CD4-positive, alpha-beta T cell treated with Interleukin-6 for 4 hours (primary cell): Measurements from ENCODE around the gene CCDC102B.
"Not testable (repeated sequence)": the region's sequence is repeated elsewhere in the genome, so short reads cannot be mapped to it uniquely, and the experiment has no call there.

ENCODE experiments used
- DNase-seq: peaks from one replicate; pipeline ENCODE4 v3.0.0-alpha.2; 2020; ENCODE audit warnings: mixed read lengths

The CCDC102B gene

GRCh38 chr18:68797871-68798270 is at the start of gene CCDC102B:
Gene CCDC102B, plus strand, starts transcription at chr18:68798080. Its CDS starts 38,684 bp downstream, at chr18:68836764.
- no peak for DNase-seq

- DNase-seq: no peak
Observed at GRCh38 chr18:68757126-68757525, 40.8 kb upstream of the CCDC102B start.

GRCh38 chr18:68759308-68759707 is 38.6 kb upstream of the CCDC102B start:
- no peak for DNase-seq

GRCh38 chr18:68763083-68763482 is 34.8 kb upstream of the CCDC102B start:
- DNase-seq: no peak

- DNase-seq: no peak
Observed at GRCh38 chr18:68764016-68764415, 33.9 kb upstream of the CCDC102B start.

GRCh38 chr18:68766433-68766832 is 31.4 kb upstream of the CCDC102B start:
- DNase-seq: no peak

GRCh38 chr18:68769461-68769860 is 28.4 kb upstream of the CCDC102B start:
- DNase-seq: no peak

- DNase-seq: no peak
Observed at GRCh38 chr18:68772268-68772667, 25.6 kb upstream of the CCDC102B start.

- no peak for DNase-seq
Observed at GRCh38 chr18:68778280-68778886, 19.5 kb upstream of the CCDC102B start.

GRCh38 chr18:68779169-68779568 is 18.7 kb upstream of the CCDC102B start:
- no peak for DNase-seq

- no peak for DNase-seq
Observed at GRCh38 chr18:68780802-68781635, 16.9 kb upstream of the CCDC102B start.

- no peak for DNase-seq
Observed at GRCh38 chr18:68783506-68783905, 14.4 kb upstream of the CCDC102B start.

- DNase-seq: no peak
Observed at GRCh38 chr18:68784071-68784470, 13.8 kb upstream of the CCDC102B start.

GRCh38 chr18:68790290-68790689 is 7.6 kb upstream of the CCDC102B start:
- not testable (repeated sequence) for DNase-seq

- DNase-seq: no peak
Observed at GRCh38 chr18:68791801-68792200, 6.1 kb upstream of the CCDC102B start.

- DNase-seq: no peak
Observed at GRCh38 chr18:68793951-68794350, 3.9 kb upstream of the CCDC102B start.

GRCh38 chr18:68796936-68797690 is 767 bp upstream of the CCDC102B start:
- DNase-seq: no peak

GRCh38 chr18:68800075-68800474 is 2.2 kb downstream of the CCDC102B start:
- DNase-seq: no peak

- DNase-seq: no peak
Observed at GRCh38 chr18:68803356-68803755, 5.5 kb downstream of the CCDC102B start.

- no peak for DNase-seq
Observed at GRCh38 chr18:68817584-68817983, 19.7 kb downstream of the CCDC102B start.

- no peak for DNase-seq
Observed at GRCh38 chr18:68818584-68818983, 20.7 kb downstream of the CCDC102B start.

- DNase-seq: no peak
Observed at GRCh38 chr18:68822926-68823325, 25.0 kb downstream of the CCDC102B start.

GRCh38 chr18:68826121-68826520 is 28.2 kb downstream of the CCDC102B start:
- DNase-seq: no peak
